B cell (primary cell): ENCODE measurements around the gene BCAP29.

ENCODE experiments used
- EZH2 ChIP-seq: IDR thresholded peaks from 2 replicates; pipeline ENCODE4 v1.6.1; 2012; ENCODE audit warnings: borderline replicate concordance, low read depth, mild to moderate bottlenecking, moderate library complexity, low read length; ENCODE audit not compliant: insufficient read depth, poor library complexity, severe bottlenecking
- TF ChIP-seq, protein P1 (sequence below): fragments of 200-600 bp; IDR thresholded peaks from one replicate; pipeline ENCODE4 v1.8.0; 2022; ENCODE audit warnings: antibody characterized with exemption, mild to moderate bottlenecking

DNA sequence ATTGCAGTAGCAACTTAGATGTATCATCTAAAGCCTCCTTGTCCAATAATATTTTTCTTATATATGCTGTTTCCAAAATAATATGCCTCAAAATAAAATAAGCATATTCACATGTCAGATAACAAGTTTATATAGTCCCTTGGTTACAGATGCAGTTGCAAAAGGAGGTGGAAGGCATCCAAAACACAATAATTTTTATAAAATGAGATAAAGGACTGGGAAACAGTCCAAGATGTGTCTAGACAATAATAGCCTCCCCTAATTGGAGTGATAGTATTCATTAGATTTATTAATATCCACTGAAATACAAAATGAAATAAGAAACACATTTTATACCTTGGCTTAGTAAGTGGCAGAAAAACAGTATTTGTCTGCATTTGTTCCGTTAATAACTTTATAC lies 30.3 kb downstream of the BCAP29 start:
- TF ChIP-seq, protein P1, sequence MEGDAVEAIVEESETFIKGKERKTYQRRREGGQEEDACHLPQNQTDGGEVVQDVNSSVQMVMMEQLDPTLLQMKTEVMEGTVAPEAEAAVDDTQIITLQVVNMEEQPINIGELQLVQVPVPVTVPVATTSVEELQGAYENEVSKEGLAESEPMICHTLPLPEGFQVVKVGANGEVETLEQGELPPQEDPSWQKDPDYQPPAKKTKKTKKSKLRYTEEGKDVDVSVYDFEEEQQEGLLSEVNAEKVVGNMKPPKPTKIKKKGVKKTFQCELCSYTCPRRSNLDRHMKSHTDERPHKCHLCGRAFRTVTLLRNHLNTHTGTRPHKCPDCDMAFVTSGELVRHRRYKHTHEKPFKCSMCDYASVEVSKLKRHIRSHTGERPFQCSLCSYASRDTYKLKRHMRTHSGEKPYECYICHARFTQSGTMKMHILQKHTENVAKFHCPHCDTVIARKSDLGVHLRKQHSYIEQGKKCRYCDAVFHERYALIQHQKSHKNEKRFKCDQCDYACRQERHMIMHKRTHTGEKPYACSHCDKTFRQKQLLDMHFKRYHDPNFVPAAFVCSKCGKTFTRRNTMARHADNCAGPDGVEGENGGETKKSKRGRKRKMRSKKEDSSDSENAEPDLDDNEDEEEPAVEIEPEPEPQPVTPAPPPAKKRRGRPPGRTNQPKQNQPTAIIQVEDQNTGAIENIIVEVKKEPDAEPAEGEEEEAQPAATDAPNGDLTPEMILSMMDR: no peak
- no peak for TF ChIP-seq EZH2
